Suppressor macrophage (primary cell): ENCODE data around the gene BICD1.
"Not testable (repeated sequence)": the region's sequence is repeated elsewhere in the genome, so short reads cannot be mapped to it uniquely, and the experiment has no call there.

Experiments
- DNase-seq, 4 experiments: peaks; one replicate each; pipeline ENCODE4 v3.0.0-alpha.2; 2020 to 2022
- total RNA-seq, 17 experiments: gene quantifications; one replicate each; lab custom pipeline; 2026; ENCODE audit warnings: mixed read lengths in 6 of 17, inconsistent platforms in 3 of 17; lab: John Stamatoyannopoulos, UW

Gene BICD1
- total RNA-seq: 0.85 to 14.8 (median 6.6) reads per million in 17 experiments

DNA sequence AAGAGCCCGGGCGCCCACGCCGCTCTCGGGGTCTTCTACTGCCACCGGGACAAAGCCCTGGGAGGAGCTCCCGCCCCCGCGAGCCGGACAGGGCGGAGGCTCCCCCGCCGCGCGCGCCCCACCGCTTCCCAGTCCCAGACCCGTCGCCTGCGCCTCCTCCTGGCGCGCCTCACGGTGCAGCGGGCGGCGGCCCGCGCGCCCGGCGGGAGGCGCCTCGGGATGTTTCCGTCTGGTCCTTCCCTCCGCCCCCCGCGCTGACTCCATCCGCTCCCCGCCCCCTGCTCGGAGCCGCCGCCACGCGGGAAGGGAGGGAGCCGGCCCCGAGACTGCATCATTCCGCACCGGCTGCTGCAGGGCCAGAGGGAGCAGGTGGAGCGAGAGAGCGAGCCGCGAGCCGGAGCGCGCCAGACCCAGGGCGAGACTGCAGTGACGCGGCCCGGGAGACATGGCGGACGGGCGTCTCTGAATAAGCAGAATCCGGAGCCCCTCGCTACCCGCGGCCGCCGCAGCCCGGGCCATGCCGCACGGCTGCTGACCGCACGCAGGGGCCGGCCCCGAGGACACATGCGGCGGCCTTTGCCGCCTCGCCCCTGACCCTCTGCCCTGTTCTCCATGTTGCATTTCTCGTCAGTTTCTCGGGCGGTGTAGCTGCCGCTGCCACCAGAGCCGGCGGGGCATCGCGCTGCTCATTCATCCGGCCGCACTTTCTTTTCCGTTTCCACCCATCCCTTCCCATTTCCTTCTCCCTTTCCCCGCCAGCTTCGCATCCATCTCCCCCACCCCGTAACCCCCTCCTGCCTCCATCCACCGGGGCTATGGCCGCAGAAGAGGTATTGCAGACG, at the start of gene BICD1:
Gene BICD1, plus strand, starts transcription at position 331 of the 842 bp plus-strand sequence. Its CDS starts 485 bp downstream, at position 816.
- peak; percentile 83 to 94 (median 88) for DNase-seq

DNA sequence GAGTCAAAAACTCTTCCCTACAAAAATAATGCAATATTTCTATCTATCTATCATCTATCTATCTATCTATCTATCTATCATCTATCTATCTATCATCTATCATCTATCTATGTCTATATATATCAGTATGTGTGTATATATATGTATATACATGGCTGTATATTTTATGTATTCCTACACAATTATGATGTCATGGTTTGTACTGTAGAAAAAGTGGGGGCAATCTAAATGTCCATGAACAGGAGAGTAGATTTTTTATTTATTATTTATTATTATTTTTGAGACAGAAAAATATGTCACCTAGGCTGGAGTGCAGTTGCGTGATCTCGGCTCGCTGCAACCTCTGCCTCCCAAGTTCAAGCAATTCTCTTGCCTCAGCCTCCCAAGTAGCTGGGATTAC, 45.6 kb upstream of the BICD1 start:
- DNase-seq: no peak

DNA sequence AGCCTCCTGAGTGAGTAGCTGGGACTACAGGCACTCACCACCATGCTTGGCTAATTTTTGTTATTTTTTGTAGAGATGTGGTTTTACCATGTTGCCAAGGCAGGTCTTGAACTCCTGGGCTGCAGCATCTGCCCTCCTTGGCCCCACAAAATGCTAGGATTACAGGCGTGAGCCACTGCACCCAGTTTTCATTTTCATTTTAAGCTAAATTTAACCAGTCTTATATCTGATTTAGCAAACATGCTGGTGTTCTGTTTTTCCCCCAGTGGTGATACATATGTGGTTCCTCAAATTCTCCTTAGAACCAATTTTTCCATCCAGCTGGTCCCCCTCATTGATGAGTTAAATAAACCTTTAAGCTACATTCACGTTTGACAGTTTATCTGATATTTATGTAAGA, 43.8 kb upstream of the BICD1 start:
- peak in 2 of 4 experiments; percentile 20 to 41 for DNase-seq

DNA sequence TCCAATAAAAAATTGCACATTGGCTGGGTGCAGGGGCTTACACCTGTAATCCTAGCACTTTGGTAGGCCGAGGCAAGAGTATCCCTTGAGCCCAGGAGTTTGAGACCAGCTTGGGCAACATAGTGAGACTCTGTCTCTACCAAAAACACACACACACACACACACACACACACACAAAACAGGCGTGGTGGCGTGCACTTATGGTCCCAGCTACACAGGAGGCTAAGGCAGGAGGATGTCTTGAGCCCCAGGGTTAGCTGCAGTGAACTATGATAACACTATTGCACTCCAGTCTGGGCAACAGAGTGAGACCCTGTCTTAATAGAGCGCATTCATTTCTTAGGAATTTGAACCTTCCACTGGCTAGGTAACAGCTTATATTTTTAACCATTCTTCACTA, 42.9 kb upstream of the BICD1 start:
- DNase-seq: no peak

DNA sequence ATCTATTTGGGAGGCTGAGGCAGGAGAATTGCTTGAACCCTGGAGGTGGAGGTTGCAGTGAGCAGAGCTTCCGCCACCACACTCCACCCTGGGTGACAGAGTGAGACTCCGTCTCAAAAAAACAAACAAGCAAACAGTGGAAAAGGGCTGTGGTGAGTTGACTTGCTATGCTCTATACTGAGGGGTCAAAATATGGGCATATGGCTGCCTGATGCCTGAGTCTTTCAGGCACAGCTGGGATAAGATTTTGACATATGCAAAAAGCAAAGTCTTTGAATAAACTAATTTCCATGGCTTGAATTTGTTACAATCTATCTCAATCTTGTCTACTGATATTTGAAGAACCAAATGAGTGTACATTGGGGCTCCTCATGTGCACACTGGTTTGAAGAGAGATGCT, 40.4 kb upstream of the BICD1 start:
- no peak for DNase-seq

DNA sequence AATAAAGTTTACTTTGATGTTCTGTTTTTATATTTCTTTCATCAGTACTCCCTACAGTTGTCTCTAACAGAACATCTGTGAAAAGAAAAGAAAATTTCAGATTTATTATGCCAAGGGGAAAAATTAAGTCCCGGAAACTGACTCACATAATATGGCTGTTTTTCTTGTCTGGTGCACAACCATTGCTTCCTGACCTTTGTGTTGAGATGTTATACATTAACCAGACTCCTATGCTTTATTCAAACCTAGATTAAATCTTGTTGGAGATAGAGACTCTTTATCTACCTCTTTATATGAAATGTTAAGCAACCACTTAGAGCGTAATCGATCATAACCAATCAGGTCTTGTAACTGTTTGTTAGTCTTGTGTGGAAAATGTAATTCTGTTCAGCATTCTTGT, 37.6 kb upstream of the BICD1 start:
- DNase-seq: no peak

DNA sequence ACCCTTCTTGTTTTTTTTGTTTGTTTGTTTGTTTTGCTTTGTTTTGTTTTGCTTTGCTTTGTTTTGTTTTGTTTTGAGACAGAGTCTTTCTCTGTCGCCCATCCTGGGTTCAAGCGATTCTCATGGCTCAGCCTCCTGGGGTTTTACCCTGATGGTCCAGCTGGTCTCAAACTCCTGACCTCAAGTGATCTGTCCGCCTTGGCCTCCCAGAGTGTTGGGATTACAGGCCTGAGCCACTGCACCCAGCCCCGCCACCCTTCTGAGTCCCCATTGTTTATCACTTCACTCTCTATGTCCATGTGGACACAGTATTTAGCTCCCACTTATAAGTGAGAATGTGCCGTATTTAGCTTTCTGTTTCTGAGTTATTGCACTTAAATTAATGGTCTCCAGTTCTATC, 36.9 kb upstream of the BICD1 start:
- DNase-seq: no peak

DNA sequence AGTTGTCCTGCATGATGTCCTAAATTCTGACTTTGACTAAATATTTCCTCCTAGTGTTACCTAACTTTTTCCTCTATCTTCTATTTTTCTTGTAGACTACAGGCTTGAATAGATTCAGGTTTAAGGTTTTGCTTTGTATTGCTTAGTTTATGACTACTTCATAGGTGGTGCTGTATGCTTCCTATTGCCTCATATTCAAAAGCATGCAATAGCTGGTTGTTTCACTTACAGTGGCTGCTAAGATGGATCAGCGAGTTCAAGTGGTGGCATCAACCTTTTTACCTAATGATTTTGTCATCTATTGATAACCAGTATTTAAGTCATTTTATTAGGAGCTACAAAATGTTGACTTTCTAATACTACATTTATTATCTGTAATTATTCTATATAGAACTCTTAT, 36.3 kb upstream of the BICD1 start:
- DNase-seq: no peak

DNA sequence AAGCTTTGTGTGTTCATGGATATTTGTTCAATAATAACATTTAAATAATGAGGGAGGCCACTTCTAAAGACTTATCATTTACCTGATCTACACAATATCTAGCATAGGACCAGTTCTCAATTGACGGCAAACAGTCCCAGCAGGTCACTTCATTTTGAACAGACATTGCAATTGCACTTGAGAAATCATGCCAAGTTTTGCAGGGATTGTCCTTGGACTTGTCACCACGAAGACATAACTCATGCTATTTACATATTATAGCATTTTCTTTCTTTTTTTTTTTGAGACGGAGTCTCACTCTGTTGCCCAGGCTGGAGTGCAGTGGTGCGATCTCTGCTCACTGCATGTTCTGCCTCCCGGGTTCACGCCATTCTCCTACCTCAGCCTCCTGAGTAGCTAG, 34.5 kb upstream of the BICD1 start:
- no peak for DNase-seq

DNA sequence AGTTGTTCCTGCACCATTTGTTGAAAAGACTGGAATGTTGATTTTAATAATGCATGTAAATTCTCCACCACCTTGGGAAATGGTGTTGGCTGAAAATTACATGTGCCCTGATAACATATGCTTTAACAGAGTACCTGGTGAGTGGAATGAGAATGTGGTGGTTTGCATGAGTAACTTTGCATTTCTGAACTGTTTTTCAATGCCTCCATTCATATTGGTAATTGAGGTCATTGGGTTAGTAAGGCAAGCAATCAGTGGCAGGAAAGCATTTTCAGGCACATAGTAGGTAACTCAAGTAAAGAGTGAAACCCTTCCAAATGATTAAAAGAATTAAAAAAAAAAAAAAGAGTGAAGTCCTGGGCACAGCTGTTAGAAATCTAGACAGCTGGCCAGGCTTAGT, 32.2 kb upstream of the BICD1 start:
- no peak for DNase-seq

DNA sequence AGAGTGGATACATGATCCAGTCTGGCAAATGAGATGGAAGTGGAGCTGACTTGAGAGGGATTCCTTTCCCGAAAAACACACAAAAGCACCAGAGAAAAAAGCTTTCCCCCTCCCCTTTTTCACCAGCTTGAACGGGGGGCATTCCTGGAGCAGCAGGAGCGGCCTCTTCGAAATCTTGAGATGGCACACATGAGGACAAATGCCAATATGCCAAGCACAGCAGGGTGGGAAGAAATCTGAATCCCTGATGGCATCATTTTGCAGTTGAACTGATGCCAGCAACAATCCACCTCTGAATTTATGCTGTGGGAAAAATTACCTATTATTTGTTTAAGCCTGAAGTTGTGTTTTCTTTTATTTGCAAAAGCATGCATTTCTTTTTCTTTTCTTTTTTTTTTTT, 29.7 kb upstream of the BICD1 start:
- DNase-seq: no peak

DNA sequence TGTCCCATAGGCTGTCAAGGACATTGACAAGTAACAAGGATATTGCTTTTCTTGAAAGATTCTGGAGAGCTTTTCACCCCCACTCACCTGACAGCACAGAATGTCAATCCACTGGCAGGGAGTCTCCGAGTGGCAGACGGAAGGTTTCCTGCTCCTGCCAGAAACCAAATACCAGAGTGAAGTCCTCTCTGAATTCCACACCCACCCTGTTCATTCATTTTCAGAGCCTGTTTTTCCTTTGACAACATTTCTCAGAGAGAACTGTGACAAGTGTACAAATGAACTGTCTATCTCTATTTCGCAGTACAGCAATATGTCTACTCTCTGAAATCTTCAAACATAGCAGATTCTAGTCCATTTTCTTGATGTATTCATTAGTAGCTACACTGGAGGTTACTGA, 26.2 kb upstream of the BICD1 start:
- no peak for DNase-seq

DNA sequence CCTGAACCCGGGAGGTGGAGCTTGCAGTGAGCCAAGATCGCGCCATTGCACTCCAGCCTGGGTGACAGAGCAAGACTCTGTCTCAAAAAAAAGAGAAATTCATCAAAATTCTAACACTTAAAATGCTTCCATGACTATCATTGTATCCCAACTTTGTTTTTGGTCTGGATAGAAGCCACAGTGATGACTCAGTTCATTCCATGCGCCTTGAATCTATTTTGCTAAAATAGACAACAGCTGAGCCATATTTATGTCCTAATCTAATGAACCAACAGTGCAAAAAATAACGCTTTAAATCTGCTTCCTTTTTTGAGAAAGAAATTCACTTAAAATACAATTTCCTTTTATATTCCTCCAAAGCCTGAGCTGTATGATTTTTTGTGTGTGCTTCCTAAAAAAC, 23.2 kb upstream of the BICD1 start:
- peak in 2 of 4 experiments; percentile 10 to 11 for DNase-seq

DNA sequence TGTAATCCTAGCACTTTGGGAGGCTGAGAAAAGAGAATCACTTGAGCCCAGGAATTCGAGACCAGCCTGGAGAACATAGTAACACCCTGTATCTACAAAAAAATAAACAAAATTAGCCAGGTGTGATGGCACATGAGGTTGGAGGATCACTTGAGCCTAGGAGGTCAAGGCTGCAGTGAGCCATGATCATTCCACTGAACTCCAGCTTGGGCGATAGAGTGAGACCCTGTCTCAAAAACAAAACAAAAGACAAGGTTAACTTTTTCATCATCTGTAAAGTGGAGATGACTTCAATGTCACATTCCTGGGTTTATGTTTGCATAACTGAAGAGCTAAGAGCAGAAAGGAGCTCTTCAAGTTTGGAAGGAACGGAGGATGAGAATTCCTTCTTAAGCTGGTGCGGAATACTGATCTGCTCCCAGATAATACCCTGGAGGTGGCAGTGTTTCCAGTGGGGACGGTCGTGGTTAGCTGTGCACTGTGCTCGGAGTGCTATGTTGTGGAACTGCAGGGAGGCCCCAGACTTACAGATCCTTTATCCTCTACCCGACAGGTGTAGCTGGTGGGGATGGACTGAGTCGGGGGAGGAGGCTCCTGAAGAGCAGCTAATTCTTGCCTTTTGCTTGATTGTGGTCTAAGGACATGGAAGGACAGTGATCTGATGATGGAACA, 22.5 kb upstream of the BICD1 start:
- DNase-seq: no peak

DNA sequence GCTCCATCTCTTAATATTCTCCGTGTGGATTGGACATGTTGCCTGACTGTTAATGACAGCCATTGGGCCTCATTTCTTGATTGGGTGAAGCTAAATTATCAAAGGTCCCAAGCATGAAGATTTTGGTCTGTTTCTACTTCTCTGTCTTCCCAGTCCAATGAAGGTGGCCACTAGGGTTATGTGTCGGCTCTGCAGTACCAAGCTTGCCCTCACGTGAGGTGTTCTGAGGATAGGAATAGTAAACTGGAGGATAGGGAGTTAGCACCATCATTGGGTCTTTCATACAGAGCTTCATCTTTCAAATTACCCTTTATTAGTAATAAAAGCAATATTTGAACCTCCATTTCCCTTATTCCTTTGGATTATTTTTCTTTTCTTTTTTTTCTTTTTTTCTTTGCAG, 21.9 kb upstream of the BICD1 start:
- DNase-seq: no peak

DNA sequence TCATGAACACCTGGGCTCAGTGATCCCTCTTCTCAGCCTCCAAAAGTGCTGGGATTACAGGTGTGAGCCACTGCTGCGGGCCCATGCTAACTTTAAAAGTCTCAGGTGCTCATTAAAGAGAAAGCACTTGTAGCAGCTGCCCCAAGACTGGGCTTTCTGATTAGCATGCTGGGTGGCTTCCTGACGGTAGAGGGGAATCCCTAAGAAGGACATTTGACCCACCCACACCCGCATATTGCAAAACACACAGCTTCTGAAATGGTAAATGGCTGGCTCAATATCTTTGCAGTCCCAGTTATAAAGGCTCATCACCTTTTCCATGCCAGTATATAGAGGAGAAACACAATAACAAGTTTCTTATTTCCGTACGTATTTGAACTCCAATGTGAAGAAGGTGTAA, 19.3 kb upstream of the BICD1 start:
- peak; percentile 70 to 80 (median 76) for DNase-seq

DNA sequence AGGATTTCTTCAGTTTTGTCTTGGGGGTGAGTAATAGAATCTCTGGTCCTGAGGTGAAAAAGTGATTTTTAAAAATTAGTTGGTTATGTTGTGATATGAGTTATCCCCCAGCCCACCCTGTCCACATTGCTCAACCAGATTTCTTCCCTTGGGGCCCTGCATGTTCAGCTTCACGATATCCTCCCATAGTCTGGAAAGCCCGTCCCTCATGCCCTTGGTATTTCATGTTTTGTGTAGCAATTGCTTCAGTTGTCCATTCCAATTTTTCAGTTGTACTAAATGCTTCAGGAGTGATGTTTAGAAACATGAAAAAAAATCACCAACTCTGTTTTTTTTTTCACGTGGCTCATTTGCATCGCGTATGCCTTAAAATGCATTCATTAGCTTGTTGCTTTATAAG, 17.5 kb upstream of the BICD1 start:
- no peak for DNase-seq

DNA sequence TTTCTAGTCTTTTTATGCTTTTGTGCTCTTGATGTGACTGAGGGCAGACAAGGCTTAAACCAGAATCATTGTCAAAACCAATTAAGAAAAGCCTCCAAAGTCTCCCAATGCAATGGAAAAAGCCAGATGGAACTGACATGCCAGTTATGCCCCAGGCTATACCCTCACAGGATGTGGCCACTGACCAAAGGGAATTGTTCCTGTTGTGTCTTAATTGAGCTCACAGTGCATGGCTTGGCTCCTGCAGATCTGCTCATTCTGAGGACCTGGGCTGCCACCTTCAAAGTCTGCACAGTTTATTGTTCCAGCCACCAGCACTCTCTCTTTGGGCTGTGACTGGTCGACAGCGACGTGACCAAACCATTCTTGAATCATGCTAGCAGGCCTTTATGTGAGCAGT, 17.1 kb upstream of the BICD1 start:
- no peak for DNase-seq

DNA sequence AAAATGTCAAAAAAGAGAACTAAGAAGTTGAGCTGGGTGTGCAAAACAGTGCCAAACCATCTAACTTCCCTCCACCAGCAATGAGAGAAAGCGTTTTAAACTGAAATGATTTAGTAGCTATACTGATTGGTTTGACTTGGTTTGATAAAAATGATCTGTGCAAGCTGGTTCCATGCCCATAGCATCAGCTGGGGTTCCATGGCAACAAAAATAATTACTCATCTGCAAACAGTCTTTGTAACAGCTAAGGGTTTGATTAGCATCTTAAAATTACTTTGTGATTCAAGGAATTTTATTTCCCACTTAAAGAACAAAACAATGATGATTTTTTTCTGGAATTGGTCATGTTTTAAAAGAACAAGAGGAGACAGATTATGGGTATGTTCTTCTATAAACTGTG, 15.0 kb upstream of the BICD1 start:
- no peak for DNase-seq

DNA sequence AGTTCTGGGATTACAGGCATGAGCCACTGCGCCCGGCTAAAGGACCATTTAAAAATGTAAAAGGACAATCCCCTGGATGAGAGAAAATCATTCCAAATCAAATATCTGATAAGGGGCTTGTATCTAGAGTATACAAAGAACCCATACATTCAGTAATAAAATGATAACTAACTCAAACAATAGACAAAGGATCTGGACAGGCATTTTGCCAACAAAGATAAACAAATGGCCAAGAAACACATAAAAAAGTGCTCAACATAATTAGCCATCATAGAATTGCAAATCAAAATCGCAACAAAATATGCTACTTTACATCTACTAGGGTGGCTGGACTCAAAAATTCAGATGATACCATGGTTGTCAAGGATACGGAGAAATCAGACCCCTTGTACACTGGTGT, 8.5 kb upstream of the BICD1 start:
- no peak for DNase-seq

DNA sequence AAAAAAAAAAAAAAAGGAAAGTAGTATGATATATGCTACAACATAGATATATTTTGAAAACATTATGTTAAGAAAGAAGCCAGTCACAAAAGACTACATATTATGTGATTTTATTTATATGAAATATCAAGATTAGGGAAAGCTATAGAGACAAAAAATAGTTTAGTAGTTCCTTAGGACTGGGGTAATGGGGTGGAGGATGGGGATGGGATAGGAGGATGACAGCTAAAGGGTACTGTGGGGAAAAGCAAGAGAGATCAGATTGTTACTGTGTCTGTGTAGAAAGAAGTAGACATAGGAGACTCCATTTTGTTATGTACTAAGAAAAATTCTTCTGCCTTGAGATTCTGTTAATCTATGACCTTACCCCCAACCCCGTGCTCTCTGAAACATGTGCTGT, 7.4 kb upstream of the BICD1 start:
- DNase-seq: not testable (repeated sequence)

DNA sequence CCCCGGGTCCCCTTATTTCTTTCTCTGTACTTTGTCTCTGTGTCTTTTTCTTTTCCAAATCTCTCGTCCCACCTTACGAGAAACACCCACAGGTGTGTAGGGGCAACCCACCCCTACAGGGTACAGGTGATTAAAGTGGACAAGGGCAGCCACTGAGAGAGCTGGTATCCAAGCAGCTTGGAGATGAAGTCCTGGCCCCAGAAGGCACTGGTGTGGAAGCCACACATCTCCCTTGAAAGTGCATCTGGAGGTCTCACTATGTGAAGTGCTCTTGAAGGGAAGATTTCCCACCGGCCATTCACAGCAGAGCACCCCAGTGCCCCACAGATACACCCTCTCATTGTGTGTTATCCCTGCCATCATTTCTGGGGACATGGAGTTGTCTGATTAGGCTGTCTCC, 6.3 kb upstream of the BICD1 start:
- DNase-seq: no peak

DNA sequence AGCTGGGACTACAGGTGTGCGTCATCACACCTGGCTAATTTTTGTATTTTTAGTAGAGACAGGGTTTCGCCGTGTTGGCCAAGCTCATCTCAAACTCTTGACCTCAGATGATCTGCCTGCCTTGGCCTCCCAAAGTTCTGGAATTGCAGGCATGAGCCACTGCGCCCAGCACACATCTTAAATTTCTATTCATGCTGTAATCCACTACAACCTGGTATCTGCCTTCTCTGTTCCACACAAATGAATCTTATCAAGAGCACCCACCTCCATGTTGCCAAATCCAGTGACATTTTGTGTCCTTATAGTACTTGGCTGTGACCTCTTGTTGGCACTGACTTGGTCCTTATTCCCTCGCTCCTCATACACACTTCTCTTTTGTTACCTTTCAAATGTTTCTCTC, 5.8 kb upstream of the BICD1 start:
- no peak for DNase-seq

DNA sequence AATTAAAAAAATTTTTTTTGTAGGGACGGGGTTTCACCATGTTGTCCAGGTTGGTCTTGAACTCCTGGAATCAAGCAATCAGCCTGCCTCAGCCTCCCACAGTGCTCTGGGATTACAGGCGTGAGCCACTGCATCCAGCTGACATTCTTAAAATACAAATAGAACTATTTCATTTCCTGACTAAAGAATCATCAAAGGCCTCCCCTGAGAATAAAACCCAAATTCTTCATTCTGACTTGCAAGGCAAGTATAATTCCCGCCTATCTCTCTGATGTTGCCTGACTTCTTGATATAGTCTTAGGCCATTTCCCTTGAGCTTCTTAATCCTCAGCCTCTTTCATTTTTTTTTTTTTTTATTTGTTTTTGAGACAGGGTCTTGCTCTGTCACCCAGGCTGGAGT, 4.4 kb upstream of the BICD1 start:
- DNase-seq: no peak
